K562 (cell line): ENCODE measurements around the gene EP300. TPM values are rescaled to one million over a fixed set of nuclear protein-coding genes. Genes with fewer than 3 reads are reported as not detected.
"Not testable (repeated sequence)": the region's sequence is repeated elsewhere in the genome, so short reads cannot be mapped to it uniquely, and the experiment has no call there.

ENCODE experiments used
- ATAC-seq: fragments of 200-7000 bp; cut with Tn5 transposase; 3 replicates; pipeline ENCODE4 v1.9.1; 2020; ENCODE audit warnings: moderate library complexity
- BruUV-seq: library from RNA; stranded (reverse); fragments of 400-500 nt; replicated peaks from 2 replicates; lab custom pipeline; 2021; lab: Mats Ljungman, UMichigan
- CTCF ChIA-PET: fragments of 300-600 bp; formaldehyde crosslinking; extraction: SDS; loops from one replicate; lab custom pipeline; 2021; ENCODE audit warnings: low intra/inter-chr PET ratio; lab: Yijun Ruan, JAX
- POLR2A ChIA-PET: fragments of 300-600, 350-650 bp; sonication (Branson Sonifier 250); formaldehyde crosslinking; extraction: SDS; loops from one replicate; lab custom pipeline; 2021; ENCODE audit warnings: antibody characterized with exemption, inconsistent platforms; lab: Yijun Ruan, JAX
- DNase-seq, 4 experiments: peaks; one replicate each; pipeline versions ENCODE4 v3.0.0 to v3.0.0-alpha.2; 2011 to 2018; ENCODE audit warnings: low spot score in 3 of 4, mixed read lengths in 3 of 4; ENCODE audit errors: extremely low read depth in 1 of 4
- FAIRE-seq: peaks from 2 replicates; lab custom pipeline; 2011; peaks lifted over from hg19 to GRCh38; lab: Jason Lieb, UNC
- H2AFZ ChIP-seq: 2 replicates; pipeline ENCODE4 v1.6.0; 2011; ENCODE audit warnings: low read depth, low read length, control low read depth, inconsistent platforms
- H3K27ac ChIP-seq: fragments of 200-600 bp; 3 replicates; pipeline ENCODE4 v1.8.0; 2011; ENCODE audit warnings: low read depth, mild to moderate bottlenecking, control low read depth, inconsistent platforms, low read length, moderate library complexity, mixed read lengths; ENCODE audit errors: extremely low read depth
- H3K27me3 ChIP-seq, 2 experiments: fragments of 300-600 bp in 1 of 2; 2 replicates in 1 of 2; 3 replicates in 1 of 2; pipeline versions ENCODE4 v1.6.0 to v1.8.0; 2011; ENCODE audit warnings: inconsistent platforms in 2 of 2, low read length in 2 of 2, mild to moderate bottlenecking in 1 of 2, mixed read lengths in 1 of 2, moderate library complexity in 1 of 2; ENCODE audit not compliant: control insufficient read depth in 2 of 2, insufficient read depth in 2 of 2
- H3K36me3 ChIP-seq: fragments of 300-600 bp; 3 replicates; pipeline ENCODE4 v1.8.0; 2011; ENCODE audit warnings: mild to moderate bottlenecking, low read length, inconsistent platforms; ENCODE audit not compliant: control insufficient read depth, insufficient read depth
- H3K4me1 ChIP-seq, 2 experiments: fragments of 200-600 bp in 1 of 2; replicated peaks in 1 of 2; 2 replicates in 1 of 2; 3 replicates in 1 of 2; pipeline versions ENCODE4 v1.5.1 to v1.8.0; 2011; ENCODE audit warnings: inconsistent platforms in 2 of 2, low read length in 2 of 2, mild to moderate bottlenecking in 1 of 2, mixed read lengths in 1 of 2, moderate library complexity in 1 of 2; ENCODE audit not compliant: control insufficient read depth in 2 of 2, insufficient read depth in 2 of 2
- H3K4me2 ChIP-seq: 2 replicates; pipeline ENCODE4 v1.6.1; 2011; ENCODE audit warnings: low read length, control low read depth, inconsistent platforms, mixed read lengths; ENCODE audit not compliant: insufficient read depth
- H3K4me3 ChIP-seq: fragments of 200-600 bp; sonication (generic), shearing (Covaris generic); 2 replicates; pipeline ENCODE4 v1.5.1; 2016; ENCODE audit warnings: control low read depth, inconsistent platforms
- H3K79me2 ChIP-seq: fragments of 200-600 bp; 3 replicates; pipeline ENCODE4 v1.8.0; 2011; ENCODE audit warnings: low read length, inconsistent platforms; ENCODE audit not compliant: control insufficient read depth, insufficient read depth
- H3K9ac ChIP-seq, 2 experiments: 2 replicates each; pipeline versions ENCODE4 v1.6.0 to v1.6.1; 2011; ENCODE audit warnings: low read depth in 2 of 2, low read length in 2 of 2, control low read depth in 1 of 2, inconsistent platforms in 1 of 2, mild to moderate bottlenecking in 1 of 2, mixed read lengths in 1 of 2; ENCODE audit not compliant: insufficient read depth in 1 of 2
- H3K9me1 ChIP-seq: one replicate; pipeline ENCODE4 v1.6.0; 2011; ENCODE audit warnings: inconsistent platforms, mild to moderate bottlenecking, low read length, moderate library complexity; ENCODE audit not compliant: control insufficient read depth, insufficient read depth
- H3K9me3 ChIP-seq: replicated peaks from 2 replicates; pipeline ENCODE4 v1.5.1; 2011; ENCODE audit warnings: low read depth, low read length, inconsistent platforms; ENCODE audit not compliant: control insufficient read depth, insufficient read depth
- H4K20me1 ChIP-seq: replicated peaks from 2 replicates; pipeline ENCODE4 v1.6.1; 2011; ENCODE audit warnings: low read length, inconsistent platforms, mixed read lengths; ENCODE audit not compliant: control insufficient read depth, insufficient read depth
- ATF2 ChIP-seq: sonication (generic); formaldehyde crosslinking; IDR thresholded peaks from 2 replicates; pipeline ENCODE4 v1.8.1; 2022; ENCODE audit warnings: missing genetic modification reagents
- CEBPB ChIP-seq: fragments of 450-650 bp; IDR thresholded peaks from 2 replicates; pipeline ENCODE4 v1.6.1; 2016; ENCODE audit warnings: missing genetic modification characterization, missing compliant biosample characterization
- FOXM1 ChIP-seq, 2 experiments: fragments of 450-650 bp in 1 of 2; sonication (generic) in 1 of 2; formaldehyde crosslinking in 1 of 2; IDR thresholded peaks; 2 replicates each; pipeline versions ENCODE4 v1.6.1 to v1.9.0; 2017 to 2022; ENCODE audit warnings: low read depth in 2 of 2, mild to moderate bottlenecking in 2 of 2, missing genetic modification reagents in 1 of 2, moderate library complexity in 1 of 2
- NCOA4 ChIP-seq: fragments of 450-650 bp; IDR thresholded peaks from 2 replicates; pipeline ENCODE4 v1.6.1; 2018; ENCODE audit warnings: mild to moderate bottlenecking; ENCODE audit not compliant: partially characterized antibody
- NFATC3 ChIP-seq: fragments of 450-650 bp; IDR thresholded peaks from 2 replicates; pipeline ENCODE4 v1.6.1; 2017; ENCODE audit warnings: mild to moderate bottlenecking
- NFRKB ChIP-seq: fragments of 450-650 bp; IDR thresholded peaks from 2 replicates; pipeline ENCODE4 v1.6.1; 2016; ENCODE audit warnings: low read depth
- NONO ChIP-seq, 2 experiments: fragments of 200-400 bp in 1 of 2; fragments of 450-650 bp in 1 of 2; formaldehyde crosslinking in 1 of 2; IDR thresholded peaks; 2 replicates each; pipeline ENCODE4 v1.6.1; 2017; ENCODE audit warnings: low read depth in 2 of 2, mild to moderate bottlenecking in 2 of 2, moderate library complexity in 2 of 2, low read length in 1 of 2
- TCF7L2 ChIP-seq: fragments of 150-350 bp; IDR thresholded peaks from 2 replicates; pipeline ENCODE4 v1.6.1; 2016; ENCODE audit warnings: low read depth, mild to moderate bottlenecking, low read length, moderate library complexity
- ZNF133 ChIP-seq: fragments of 250-450 bp; sonication (Bioruptor Pico); IDR thresholded peaks from 2 replicates; pipeline ENCODE4 v1.4.0; 2020; ENCODE audit warnings: mild to moderate bottlenecking
- ZNF785 ChIP-seq: fragments of 250-450 bp; sonication (Bioruptor Pico); IDR thresholded peaks from 2 replicates; pipeline ENCODE4 v1.4.0; 2020; ENCODE audit warnings: mild to moderate bottlenecking
- WGBS: fragments of 100-300 bp; shearing (Covaris generic); methylation state at CpG from one replicate; pipeline ENCODE4 v1.1.6; 2016; ENCODE audit warnings: low coverage, mixed read lengths; ENCODE audit not compliant: insufficient coverage; ENCODE audit errors: missing lambda C conversion rate; 5-methylcytosine and 5-hydroxymethylcytosine counted together
- in situ Hi-C: fragments of 300-500 bp; cut with MboI; formaldehyde crosslinking; loops from 4 replicates; pipeline ENCODE4 v1.15.0; 2018; ENCODE audit warnings: inconsistent platforms, mixed read lengths
- intact Hi-C: fragments of 100-400 bp; cut with micrococcal nuclease; formaldehyde crosslinking; loops from 2 replicates; pipeline ENCODE4 v1.14.2; 2022
- polyA plus RNA-seq, 8 experiments: library from polyadenylated mRNA; depleted of rRNA in 4 of 8; stranded (reverse) in 5 of 8; unstranded in 3 of 8; fragments of >200 nt; fragmentation: Nextera tagmentation in 2 of 8; fragmentation: Illumina TruSeq in 1 of 8; extraction: Ambion mirVana in 2 of 8; extraction: Trizol in 1 of 8; gene quantifications; 2 replicates each; pipeline versions ENCODE4 v1.2.1 to v1.2.3, GENCODE V29; 2011 to 2014; ENCODE audit warnings: inconsistent platforms in 1 of 8, missing spikeins in 1 of 8
- total RNA-seq, 7 experiments: library from RNA; depleted of rRNA in 6 of 7; stranded (reverse); fragments of >200 nt in 6 of 7; fragmentation: Illumina TruSeq in 2 of 7; extraction: Trizol in 2 of 7; gene quantifications; 2 replicates each; pipeline versions ENCODE4 v1.2.1 to v1.2.3, GENCODE V29; 2011 to 2021; ENCODE audit warnings: low replicate concordance in 1 of 7
- TF ChIP-seq, protein P1 (sequence below): sonication (generic); IDR thresholded peaks from 2 replicates; pipeline ENCODE4 v1.6.1; 2016

Gene EP300
- total and polyA plus RNA-seq, 9 of the 15 experiments (the other 6 are each of a cell fraction or from before 2014, with no cell fraction given) = 2.2 to 28.6 (median 10.9) TPM

- H3K4me3 ChIP-seq, POLR2A ChIA-PET, FAIRE-seq, H3K4me1 ChIP-seq, BruUV-seq, H3K27ac ChIP-seq, H3K9me3 ChIP-seq, in situ Hi-C loops, H2AFZ ChIP-seq, H3K36me3 ChIP-seq, DNase-seq, intact Hi-C loops, H4K20me1 ChIP-seq, H3K9me1 ChIP-seq, H3K27me3 ChIP-seq, CTCF ChIA-PET, H3K79me2 ChIP-seq, H3K9ac ChIP-seq: not testable (repeated sequence)
- WGBS = 30% methylated on average over 12 of the region's 12 CpGs
- peak; percentile 51; the same call in 1 of the 2 replicates for TF ChIP-seq CEBPB (tag)
- TF ChIP-seq, all 486 proteins: peak for 1; not testable (repeated sequence) for 485
- H3K4me2 ChIP-seq, ATAC-seq: not testable (repeated sequence)
These were observed 46.8 kb upstream of the EP300 start for GRCh38 chr22:41045575-41045974.

GRCh38 chr22:41047801-41048211 is 44.6 kb upstream of the EP300 start:
- H3K9me3 ChIP-seq = no peaks in the 10 kb centered on the region
- no peak for ATAC-seq
- no peak overlapping the region for H3K9ac ChIP-seq
- no TSS peak for BruUV-seq
- in situ Hi-C loops (no loop called here), intact Hi-C loops (no loop called here)
- WGBS = 58% methylated on average over 3 of the region's 3 CpGs
- no peak for FAIRE-seq
- H2AFZ ChIP-seq = 0 out of 2 replicates have a peak overlapping the region, but pooled peaks have one; percentile 31
- POLR2A ChIA-PET = no interaction called here
- no peak overlapping the region for H3K4me2 ChIP-seq
- no peaks in the 10 kb centered on the region for H3K79me2 ChIP-seq
- no peak overlapping the region for H3K27ac ChIP-seq
- H4K20me1 ChIP-seq = no peaks in the 10 kb centered on the region
- CTCF ChIA-PET = no interaction called here
- H3K4me1 ChIP-seq = peaks cover 9 to 10% of the 10 kb centered on the region in 2 experiments; a peak in 4 of 5 replicates
- no peaks in the 10 kb centered on the region for H3K9me1 ChIP-seq
- no peaks in the 10 kb centered on the region for H3K36me3 ChIP-seq
- no peak overlapping the region for H3K4me3 ChIP-seq
- no peaks in the 10 kb centered on the region for H3K27me3 ChIP-seq
- no peak for DNase-seq
- TF ChIP-seq NCOA4 (no peak), FOXM1 (IDR thresholded peaks at IDR 0.05; ENCODE audit: low read depth) (no peak), FOXM1 (CRISPR knock-in tag; IDR thresholded peaks at IDR 0.05; ENCODE audit: low read depth) (no peak), NFRKB (no peak), ATF2 (CRISPR knock-in tag) (no peak), NFATC3 (no peak), NONO (IDR thresholded peaks at IDR 0.05; ENCODE audit: low read depth in 2 of 2, low read length in 1 of 2) (no peak), ZNF785 (no peak), ZNF133 (CRISPR knock-in tag) (no peak), TCF7L2 (no peak)
- TF ChIP-seq, protein P1, sequence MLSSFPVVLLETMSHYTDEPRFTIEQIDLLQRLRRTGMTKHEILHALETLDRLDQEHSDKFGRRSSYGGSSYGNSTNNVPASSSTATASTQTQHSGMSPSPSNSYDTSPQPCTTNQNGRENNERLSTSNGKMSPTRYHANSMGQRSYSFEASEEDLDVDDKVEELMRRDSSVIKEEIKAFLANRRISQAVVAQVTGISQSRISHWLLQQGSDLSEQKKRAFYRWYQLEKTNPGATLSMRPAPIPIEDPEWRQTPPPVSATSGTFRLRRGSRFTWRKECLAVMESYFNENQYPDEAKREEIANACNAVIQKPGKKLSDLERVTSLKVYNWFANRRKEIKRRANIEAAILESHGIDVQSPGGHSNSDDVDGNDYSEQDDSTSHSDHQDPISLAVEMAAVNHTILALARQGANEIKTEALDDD = no peak
